Putamen (tissue), 1 donor: ENCODE measurements around the gene SDR42E2.
"Not testable (repeated sequence)": the region's sequence is repeated elsewhere in the genome, so short reads cannot be mapped to it uniquely, and the experiment has no call there.

ENCODE experiments used
- DNase-seq: peaks from one replicate; pipeline ENCODE4 v3.0.0-alpha.2; 2016; ENCODE audit warnings: low spot score

Gene SDR42E2

GRCh38 chr16:22162656-22163009 is 327 bp downstream of the SDR42E2 start:
- no peak for DNase-seq

GRCh38 chr16:22163806-22164205 is 1.5 kb downstream of the SDR42E2 start:
- DNase-seq, result no peak

- no peak for DNase-seq
These were observed 2.2 kb downstream of the SDR42E2 start for GRCh38 chr16:22164482-22164881.

- DNase-seq, result no peak
These were observed 3.4 kb downstream of the SDR42E2 start for GRCh38 chr16:22165508-22166285.

- no peak for DNase-seq
These were observed 9.6 kb downstream of the SDR42E2 start for GRCh38 chr16:22171953-22172352.

GRCh38 chr16:22172642-22173041 is 10.3 kb downstream of the SDR42E2 start:
- DNase-seq, result not testable (repeated sequence)

GRCh38 chr16:22174642-22175041 is 12.3 kb downstream of the SDR42E2 start:
- no peak for DNase-seq

GRCh38 chr16:22177968-22178930 is 15.9 kb downstream of the SDR42E2 start:
- DNase-seq, result no peak

GRCh38 chr16:22181426-22181825 is 19.1 kb downstream of the SDR42E2 start:
- no peak for DNase-seq

- no peak for DNase-seq
These were observed 19.5 kb downstream of the SDR42E2 start for GRCh38 chr16:22181843-22182242.

- DNase-seq, result no peak
These were observed 21.0 kb downstream of the SDR42E2 start for GRCh38 chr16:22183335-22183734.

- DNase-seq, result no peak
These were observed 21.8 kb downstream of the SDR42E2 start for GRCh38 chr16:22183901-22184614.

- no peak for DNase-seq
These were observed 22.3 kb downstream of the SDR42E2 start for GRCh38 chr16:22184615-22184968.

GRCh38 chr16:22186517-22186916 is 24.2 kb downstream of the SDR42E2 start:
- no peak for DNase-seq

- no peak for DNase-seq
These were observed 25.9 kb downstream of the SDR42E2 start for GRCh38 chr16:22188267-22188594.

GRCh38 chr16:22188595-22189442 is 26.5 kb downstream of the SDR42E2 start:
- DNase-seq, result peak; percentile 60

GRCh38 chr16:22189473-22190080 is 27.3 kb downstream of the SDR42E2 start:
- no peak for DNase-seq

- peak; percentile 100 for DNase-seq
These were observed 27.9 kb downstream of the SDR42E2 start for GRCh38 chr16:22190081-22190775.

- peak; percentile 98 for DNase-seq
These were observed 28.6 kb downstream of the SDR42E2 start for GRCh38 chr16:22190776-22191531.
